ENCODE measurements around the gene FHL5.

The FHL5 gene

GRCh38 chr6:96649926-96650325, 87.0 kb downstream of the FHL5 start:
- H3K36me3 ChIP-seq (ENCODE audit: insufficient read depth, low read length): no peaks in the 10 kb centered on the region
- H3K79me2 ChIP-seq (ENCODE audit: control insufficient read depth, insufficient read depth, low read length, unreplicated experiment): no peaks in the 10 kb centered on the region
- no peaks in the 10 kb centered on the region for H3K4me1 ChIP-seq (ENCODE audit: control insufficient read depth, insufficient read depth, low read length, unreplicated experiment)
- H3K4me3 ChIP-seq (ENCODE audit: low read depth, low read length): no peak overlapping the region
- H3K27me3 ChIP-seq (ENCODE audit: insufficient read depth, low read length): peaks cover 47% of the 10 kb centered on the region
- no peak overlapping the region for H2AFZ ChIP-seq (ENCODE audit: low read length, unreplicated experiment)
- H3K27ac ChIP-seq (ENCODE audit: low read depth, low read length): no peak overlapping the region

GRCh38 chr6:96651816-96652215, 88.9 kb downstream of the FHL5 start:
- H3K27ac ChIP-seq (ENCODE audit: low read depth, low read length): no peak overlapping the region

GRCh38 chr6:96652552-96652951, 89.6 kb downstream of the FHL5 start:
- H3K27ac ChIP-seq (ENCODE audit: low read depth, low read length): no peak overlapping the region
- H2AFZ ChIP-seq (ENCODE audit: low read length, unreplicated experiment): no peak overlapping the region
- H3K4me1 ChIP-seq (ENCODE audit: control insufficient read depth, insufficient read depth, low read length, unreplicated experiment): no peaks in the 10 kb centered on the region
- H3K79me2 ChIP-seq (ENCODE audit: control insufficient read depth, insufficient read depth, low read length, unreplicated experiment): no peaks in the 10 kb centered on the region
- no peaks in the 10 kb centered on the region for H3K36me3 ChIP-seq (ENCODE audit: insufficient read depth, low read length)
- H3K27me3 ChIP-seq (ENCODE audit: insufficient read depth, low read length): peaks cover 22% of the 10 kb centered on the region
- H3K4me3 ChIP-seq (ENCODE audit: low read depth, low read length): no peak overlapping the region

More at GRCh38 chr6:96651816-96652215, 88.9 kb downstream of the FHL5 start:
- Histone ChIP-seq H3K36me3 (ENCODE audit: insufficient read depth, low read length) (no peaks in the 10 kb centered on the region), H2AFZ (ENCODE audit: low read length, unreplicated experiment) (no peak overlapping the region), H3K4me3 (ENCODE audit: low read depth, low read length) (no peak overlapping the region), H3K27me3 (ENCODE audit: insufficient read depth, low read length) (peaks cover 28% of the 10 kb centered on the region), H3K4me1 (ENCODE audit: control insufficient read depth, insufficient read depth, low read length, unreplicated experiment) (no peaks in the 10 kb centered on the region), H3K79me2 (ENCODE audit: control insufficient read depth, insufficient read depth, low read length, unreplicated experiment) (no peaks in the 10 kb centered on the region)

GRCh38 chr6:96653181-96653580, 90.3 kb downstream of the FHL5 start:
- Histone ChIP-seq H3K36me3 (ENCODE audit: insufficient read depth, low read length) (no peaks in the 10 kb centered on the region), H3K27ac (ENCODE audit: low read depth, low read length) (no peak overlapping the region), H2AFZ (ENCODE audit: low read length, unreplicated experiment) (no peak overlapping the region), H3K4me1 (ENCODE audit: control insufficient read depth, insufficient read depth, low read length, unreplicated experiment) (no peaks in the 10 kb centered on the region), H3K79me2 (ENCODE audit: control insufficient read depth, insufficient read depth, low read length, unreplicated experiment) (no peaks in the 10 kb centered on the region), H3K4me3 (ENCODE audit: low read depth, low read length) (no peak overlapping the region), H3K27me3 (ENCODE audit: insufficient read depth, low read length) (peaks cover 16% of the 10 kb centered on the region)

GRCh38 chr6:96656567-96656966, 93.6 kb downstream of the FHL5 start:
- H3K79me2 ChIP-seq (ENCODE audit: control insufficient read depth, insufficient read depth, low read length, unreplicated experiment): no peaks in the 10 kb centered on the region
- no peaks in the 10 kb centered on the region for H3K36me3 ChIP-seq (ENCODE audit: insufficient read depth, low read length)

GRCh38 chr6:96657344-96657743, 94.4 kb downstream of the FHL5 start:
- Histone ChIP-seq H3K36me3 (ENCODE audit: insufficient read depth, low read length) (no peaks in the 10 kb centered on the region), H2AFZ (ENCODE audit: low read length, unreplicated experiment) (no peak overlapping the region), H3K79me2 (ENCODE audit: control insufficient read depth, insufficient read depth, low read length, unreplicated experiment) (no peaks in the 10 kb centered on the region), H3K27ac (ENCODE audit: low read depth, low read length) (no peak overlapping the region), H3K4me3 (ENCODE audit: low read depth, low read length) (no peak overlapping the region), H3K27me3 (ENCODE audit: insufficient read depth, low read length) (no peaks in the 10 kb centered on the region), H3K4me1 (ENCODE audit: control insufficient read depth, insufficient read depth, low read length, unreplicated experiment) (no peaks in the 10 kb centered on the region)

More at GRCh38 chr6:96656567-96656966, 93.6 kb downstream of the FHL5 start:
- H3K27me3 ChIP-seq (ENCODE audit: insufficient read depth, low read length): no peaks in the 10 kb centered on the region
- H2AFZ ChIP-seq (ENCODE audit: low read length, unreplicated experiment): no peak overlapping the region
- H3K4me1 ChIP-seq (ENCODE audit: control insufficient read depth, insufficient read depth, low read length, unreplicated experiment): no peaks in the 10 kb centered on the region
- H3K4me3 ChIP-seq (ENCODE audit: low read depth, low read length): no peak overlapping the region
- H3K27ac ChIP-seq (ENCODE audit: low read depth, low read length): no peak overlapping the region

GRCh38 chr6:96659084-96659845, 96.3 kb downstream of the FHL5 start:
- Histone ChIP-seq H3K4me1 (ENCODE audit: control insufficient read depth, insufficient read depth, low read length, unreplicated experiment) (no peaks in the 10 kb centered on the region), H3K27ac (ENCODE audit: low read depth, low read length) (no peak overlapping the region), H3K4me3 (ENCODE audit: low read depth, low read length) (no peak overlapping the region), H3K27me3 (ENCODE audit: insufficient read depth, low read length) (no peaks in the 10 kb centered on the region), H3K79me2 (ENCODE audit: control insufficient read depth, insufficient read depth, low read length, unreplicated experiment) (no peaks in the 10 kb centered on the region), H3K36me3 (ENCODE audit: insufficient read depth, low read length) (no peaks in the 10 kb centered on the region), H2AFZ (ENCODE audit: low read length, unreplicated experiment) (no peak overlapping the region)

Measured in ACC112 (cell line).